HK-2 (cell line): Measurements from ENCODE around the gene PROZ.

Experiments used
- DNase-seq: peaks from one replicate; pipeline ENCODE4 v3.0.0-alpha.2; 2018; ENCODE audit not compliant: unreplicated experiment

PROZ gene

DNA sequence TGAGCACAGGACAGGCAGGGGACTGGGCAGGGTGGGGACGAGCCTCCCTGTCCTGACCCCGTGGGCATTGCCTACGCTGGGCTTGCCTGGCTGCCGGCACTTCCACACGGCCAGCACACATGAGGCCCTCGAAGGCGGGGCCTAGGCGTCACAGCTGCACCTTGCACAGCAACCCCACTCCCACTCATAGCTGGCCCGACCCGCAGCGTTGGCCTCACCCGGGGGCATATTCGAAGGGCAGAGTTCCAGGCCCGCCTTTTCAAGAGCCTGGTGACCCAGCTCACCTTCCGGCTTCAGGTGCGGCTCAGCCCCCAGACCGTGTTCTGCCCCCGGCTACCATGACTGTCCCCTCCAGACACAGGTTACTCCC lies 16.9 kb upstream of the PROZ start:
- no peak for DNase-seq

DNA sequence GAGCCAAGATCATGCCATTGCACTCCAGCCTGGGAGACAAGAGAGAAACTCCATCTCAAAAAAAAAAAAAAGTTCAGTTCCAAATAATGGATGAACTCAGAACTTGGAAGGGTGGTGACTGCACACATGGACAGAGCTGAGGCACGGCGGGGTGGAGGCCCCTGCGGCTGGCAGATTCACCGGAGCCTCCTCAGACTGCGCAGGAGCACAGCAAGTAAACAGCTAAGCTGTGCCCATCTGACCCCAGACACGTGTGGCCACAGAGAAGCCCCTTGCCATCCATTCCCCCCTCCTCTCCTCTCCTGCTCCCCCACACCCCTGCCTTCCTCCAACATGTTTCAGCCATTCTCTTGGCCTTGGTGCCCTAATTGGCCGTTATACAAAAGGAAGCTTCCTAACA lies 15.6 kb upstream of the PROZ start:
- no peak for DNase-seq

DNA sequence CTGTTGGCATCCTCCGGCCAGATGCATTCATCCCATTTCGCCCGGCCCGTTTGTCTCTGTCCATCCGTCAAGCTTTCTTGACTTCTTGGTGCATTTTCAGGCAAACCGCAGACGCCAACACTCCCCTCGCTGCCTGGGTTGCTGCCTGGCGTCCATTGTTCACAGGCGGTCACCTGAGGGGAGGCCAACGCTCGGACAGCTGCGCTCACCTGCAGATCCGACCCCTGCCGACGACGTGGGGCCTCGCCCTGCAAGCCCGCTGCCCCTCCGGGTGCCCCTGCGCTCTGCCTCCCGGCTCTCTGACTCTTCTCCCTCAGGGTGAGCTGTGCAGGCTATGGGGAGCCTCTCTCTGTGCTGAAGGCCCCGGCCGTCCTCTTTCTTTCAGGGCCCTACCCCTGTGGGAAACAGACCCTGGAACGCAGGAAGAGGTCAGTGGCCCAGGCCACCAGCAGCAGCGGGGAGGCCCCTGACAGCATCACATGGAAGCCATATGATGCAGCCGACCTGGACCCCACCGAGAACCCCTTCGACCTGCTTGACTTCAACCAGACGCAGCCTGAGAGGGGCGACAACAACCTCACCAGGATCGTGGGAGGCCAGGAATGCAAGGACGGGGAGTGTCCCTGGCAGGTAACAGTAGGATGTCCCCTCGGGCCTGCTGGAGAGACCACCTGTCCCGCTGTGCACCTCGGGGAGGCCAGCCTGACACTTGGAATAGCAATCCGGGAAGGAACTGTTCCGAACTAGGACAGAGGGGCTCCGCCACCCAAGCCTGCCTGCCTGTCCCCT lies 14.8 kb upstream of the PROZ start:
- DNase-seq: no peak

DNA sequence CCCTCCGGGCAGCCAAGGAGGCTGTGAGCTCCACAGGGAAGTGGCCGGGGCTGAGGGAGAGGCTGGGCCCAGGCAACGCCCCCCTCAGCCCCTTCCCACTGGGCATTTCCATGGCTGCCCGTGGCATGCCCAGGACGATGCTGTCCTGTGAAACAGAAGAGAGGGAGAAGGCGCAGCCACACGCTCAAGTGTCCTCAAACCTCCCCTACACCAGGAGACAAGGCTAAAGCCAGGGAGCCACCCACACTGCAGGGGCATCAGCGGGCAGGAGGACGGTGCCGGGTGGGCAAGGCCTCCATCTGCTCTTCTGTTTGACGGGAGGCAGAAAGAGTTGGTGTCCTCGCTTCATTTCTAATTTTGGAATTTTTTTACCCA lies 14.2 kb upstream of the PROZ start:
- no peak for DNase-seq

DNA sequence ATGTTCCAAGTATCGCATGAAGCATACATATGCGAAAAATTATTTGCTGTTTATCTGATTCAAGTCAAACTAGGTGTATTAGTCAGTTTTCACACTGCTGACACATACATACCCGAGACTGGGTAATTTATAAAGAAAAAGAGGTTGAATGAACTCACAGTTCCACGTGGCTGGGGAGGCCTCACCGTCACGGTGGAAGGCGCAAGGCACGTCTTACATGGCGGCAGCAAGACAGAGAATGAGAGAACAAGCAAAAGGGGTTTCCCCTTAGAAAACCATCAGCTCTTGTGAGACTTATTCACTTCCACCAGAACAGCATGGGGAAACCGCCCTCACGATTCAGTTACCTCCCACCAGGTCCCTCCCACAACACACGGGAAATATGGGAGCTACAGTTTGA lies 13.0 kb upstream of the PROZ start:
- DNase-seq: no peak

DNA sequence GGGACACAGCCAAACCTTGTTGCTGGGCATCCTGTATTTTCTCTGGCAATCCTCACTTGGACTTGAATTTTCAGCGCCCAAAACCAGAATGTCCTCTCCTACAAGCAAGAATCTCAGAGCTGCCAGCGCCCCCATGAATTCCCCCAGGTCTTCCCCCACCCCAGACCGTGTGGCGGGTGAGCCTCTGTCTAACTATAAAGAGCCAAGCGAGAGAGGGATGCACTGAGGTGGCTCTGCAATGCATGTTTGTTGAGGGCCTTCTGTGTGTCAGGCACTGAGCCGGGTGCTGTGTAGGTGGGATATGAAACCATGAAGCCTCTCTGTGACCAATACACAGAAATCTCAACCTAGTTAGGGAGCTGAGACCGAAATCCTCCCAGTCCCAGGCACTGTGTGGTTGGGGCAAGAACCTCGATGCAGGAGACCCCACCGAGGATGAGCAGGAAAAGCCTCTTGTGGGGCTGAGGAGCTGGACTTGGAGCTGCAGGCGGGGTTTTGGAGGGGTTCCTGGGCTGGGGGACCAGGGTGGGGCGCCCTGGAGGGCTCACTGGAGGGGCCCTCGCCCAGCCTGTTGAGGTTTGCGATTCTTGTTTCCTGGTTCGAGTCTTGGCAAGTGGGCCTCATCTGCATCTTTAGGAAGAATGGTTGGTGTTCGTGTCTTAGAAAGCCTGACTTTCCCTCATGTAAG lies 12.4 kb upstream of the PROZ start:
- no peak for DNase-seq

DNA sequence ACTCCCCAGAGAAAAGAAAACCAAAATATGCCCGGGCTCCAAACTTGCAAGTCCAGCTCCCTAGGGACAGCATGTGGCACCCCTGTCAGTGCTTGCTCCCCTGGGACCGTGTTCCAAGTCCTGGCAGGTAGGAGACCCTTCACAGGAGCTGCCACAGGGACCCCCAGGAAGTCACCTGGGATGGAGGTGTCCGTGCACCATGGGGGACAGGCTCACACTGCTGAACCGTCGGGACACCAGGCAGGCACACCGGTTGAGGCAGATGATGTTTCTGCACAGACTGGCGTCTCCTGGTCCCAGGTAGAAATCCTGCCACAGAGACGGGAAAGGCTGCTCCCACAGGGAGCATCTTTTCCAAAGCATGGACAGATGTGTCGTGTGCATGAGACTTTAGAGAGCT lies 11.7 kb upstream of the PROZ start:
- DNase-seq: no peak

DNA sequence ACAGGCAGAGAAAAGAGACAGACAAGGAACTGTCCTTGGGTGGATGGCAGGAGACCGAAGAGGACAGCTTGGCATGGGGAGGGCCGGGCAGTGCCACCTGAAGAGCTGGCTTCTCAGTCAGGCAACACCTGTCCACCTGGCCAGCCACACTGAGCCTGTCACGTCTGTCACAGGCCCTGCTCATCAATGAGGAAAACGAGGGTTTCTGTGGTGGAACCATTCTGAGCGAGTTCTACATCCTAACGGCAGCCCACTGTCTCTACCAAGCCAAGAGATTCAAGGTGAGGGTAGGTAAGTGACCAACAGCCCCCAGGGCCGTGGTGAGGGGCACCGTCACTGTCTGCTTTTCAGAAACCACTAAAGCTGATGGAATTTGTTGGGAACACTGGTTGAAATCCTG lies 11.2 kb upstream of the PROZ start:
- no peak for DNase-seq

DNA sequence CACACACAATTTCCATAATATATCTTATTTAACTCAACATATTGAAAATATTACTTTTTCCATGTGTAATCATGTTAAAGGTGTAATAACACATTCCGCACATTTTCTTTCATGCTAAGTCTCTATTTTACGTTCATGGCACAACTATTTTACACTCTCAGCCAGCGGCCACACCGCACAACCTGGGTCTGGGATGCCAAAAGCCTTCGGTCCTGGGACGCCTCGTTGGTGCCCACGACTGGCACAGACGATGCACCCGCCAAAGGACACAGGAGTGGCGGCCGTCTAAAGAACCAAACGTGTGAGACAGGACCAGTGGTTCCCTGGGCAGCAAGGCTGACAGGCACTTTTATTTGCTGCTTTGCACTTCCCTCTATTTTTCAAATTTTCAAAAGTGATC lies 10.0 kb upstream of the PROZ start:
- no peak for DNase-seq

DNA sequence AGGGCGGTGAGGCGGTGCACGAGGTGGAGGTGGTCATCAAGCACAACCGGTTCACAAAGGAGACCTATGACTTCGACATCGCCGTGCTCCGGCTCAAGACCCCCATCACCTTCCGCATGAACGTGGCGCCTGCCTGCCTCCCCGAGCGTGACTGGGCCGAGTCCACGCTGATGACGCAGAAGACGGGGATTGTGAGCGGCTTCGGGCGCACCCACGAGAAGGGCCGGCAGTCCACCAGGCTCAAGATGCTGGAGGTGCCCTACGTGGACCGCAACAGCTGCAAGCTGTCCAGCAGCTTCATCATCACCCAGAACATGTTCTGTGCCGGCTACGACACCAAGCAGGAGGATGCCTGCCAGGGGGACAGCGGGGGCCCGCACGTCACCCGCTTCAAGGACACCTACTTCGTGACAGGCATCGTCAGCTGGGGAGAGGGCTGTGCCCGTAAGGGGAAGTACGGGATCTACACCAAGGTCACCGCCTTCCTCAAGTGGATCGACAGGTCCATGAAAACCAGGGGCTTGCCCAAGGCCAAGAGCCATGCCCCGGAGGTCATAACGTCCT lies 9.4 kb upstream of the PROZ start:
- no peak for DNase-seq

DNA sequence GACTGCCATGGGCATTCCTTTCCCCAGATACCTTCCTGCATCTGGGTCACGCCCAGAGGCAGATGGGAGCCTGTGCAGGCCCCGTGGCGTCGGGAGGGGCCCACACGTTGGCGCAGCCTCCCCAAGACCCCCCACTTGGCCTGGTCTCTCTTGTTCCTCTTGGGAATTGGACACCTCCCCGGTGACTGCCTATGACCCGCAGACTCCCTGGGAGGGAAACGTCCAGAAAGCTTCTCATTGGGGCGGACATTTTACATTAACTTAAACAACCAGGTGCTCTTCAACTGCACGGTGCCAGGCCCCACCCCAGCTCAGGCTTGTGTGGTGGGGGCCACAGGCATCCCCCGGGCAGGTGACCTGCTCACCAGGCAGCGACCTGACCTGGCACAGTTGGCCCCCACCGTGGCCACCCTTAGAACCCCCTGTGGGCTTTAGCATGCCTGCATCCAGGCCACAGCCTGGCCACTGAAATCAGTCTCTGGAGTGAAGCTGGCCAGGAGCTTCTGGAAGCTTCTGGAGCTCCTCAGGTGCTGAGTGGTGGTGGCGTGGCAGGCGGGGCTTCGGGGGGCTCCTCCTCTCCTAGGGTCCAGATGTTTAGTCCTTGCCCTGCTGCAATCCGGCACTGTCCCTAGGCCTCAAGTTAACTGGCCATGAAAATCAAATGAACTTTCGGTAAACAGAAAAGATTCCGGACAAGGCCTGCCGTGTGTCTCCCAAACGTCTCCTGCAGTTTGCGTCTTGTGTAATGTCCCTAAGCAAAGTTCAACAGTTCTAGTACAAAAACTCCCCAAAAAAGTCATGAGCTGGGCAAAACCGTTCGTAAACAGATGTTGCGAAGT lies 8.5 kb upstream of the PROZ start:
- DNase-seq: no peak

DNA sequence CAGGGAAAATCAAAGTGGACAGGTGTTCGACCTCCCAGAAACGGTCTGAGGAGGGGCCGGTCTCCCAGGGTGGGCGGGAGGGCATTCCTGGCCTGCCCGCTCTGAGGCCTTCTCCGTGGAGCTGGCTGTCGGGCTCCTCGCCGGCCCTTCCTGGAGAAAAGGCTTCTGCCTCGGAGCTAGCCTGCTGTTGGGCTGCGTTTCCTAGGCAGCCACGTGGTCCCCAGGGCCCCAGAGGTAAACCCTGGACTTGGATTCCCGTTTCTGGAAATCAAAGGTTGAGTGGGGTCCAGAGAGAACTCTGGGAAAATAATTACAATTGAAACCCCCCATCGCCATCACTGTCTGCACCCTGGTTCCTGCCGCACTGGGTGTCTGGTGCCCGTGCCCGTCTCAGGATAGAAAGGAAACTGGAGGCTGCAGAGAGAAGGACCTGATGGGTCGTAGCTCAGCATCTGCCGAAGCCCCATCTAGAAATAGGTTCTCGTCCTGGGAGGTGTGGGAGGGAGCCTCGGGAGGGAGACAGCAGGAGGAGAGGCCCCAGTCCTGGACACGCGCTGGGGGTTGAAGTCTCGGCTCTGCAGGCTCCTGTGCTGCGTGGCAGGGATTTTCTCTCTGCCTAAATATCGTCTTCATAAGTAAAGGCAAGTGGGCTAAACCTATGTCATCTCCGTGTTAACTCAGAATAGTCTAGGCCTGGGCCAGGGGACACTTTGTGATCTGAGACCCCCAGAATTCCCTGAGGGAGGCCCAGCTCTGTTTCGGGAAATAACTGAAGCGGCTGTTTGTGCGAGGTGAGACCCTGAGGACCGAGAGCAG lies 7.7 kb upstream of the PROZ start:
- DNase-seq: no peak

DNA sequence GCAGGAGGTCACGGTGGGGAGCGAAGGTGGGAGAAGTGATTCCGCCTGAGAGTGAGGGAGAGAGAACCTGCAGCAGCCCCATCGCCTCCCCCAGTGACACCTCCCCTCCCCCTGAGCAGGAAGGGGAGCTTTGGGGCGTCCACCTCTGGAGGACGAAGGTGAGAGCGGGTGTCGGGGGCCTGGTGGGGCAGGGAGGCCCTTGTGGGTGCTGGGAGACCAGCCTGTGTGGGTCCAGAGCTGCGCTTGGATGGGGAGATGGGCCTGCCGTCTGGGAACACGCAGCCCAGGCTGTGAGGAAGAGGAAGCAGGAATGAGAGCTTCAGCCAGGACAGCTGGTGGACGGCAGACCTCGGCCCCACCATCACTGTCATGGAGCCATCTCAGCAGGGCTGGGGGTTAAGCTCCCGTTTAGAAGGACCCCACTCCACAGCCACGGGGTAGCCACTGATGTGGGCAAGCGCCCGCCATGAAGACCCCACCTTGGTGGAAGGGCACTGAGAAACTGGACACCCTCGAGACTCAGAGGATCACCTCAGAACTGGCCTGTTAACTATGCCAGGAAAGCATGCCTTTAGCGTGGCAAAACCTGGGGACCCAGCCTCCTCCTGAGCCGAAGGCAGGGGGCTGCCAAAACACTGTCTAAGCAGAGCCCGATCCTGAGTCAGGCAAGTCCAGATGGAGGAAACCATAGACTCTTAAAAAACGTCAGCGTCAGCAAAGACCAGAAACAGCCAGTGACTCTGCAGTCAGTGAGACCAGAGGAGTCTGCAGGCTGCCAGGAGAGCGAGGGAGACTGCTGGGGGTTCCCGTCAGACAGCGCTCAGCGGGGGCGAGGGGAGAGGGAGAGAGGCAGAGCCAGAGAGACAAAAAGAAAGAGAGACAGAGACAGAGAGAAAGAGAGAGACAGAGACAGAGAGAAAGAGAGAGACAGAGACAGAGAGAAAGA lies 6.4 kb upstream of the PROZ start:
- no peak for DNase-seq

DNA sequence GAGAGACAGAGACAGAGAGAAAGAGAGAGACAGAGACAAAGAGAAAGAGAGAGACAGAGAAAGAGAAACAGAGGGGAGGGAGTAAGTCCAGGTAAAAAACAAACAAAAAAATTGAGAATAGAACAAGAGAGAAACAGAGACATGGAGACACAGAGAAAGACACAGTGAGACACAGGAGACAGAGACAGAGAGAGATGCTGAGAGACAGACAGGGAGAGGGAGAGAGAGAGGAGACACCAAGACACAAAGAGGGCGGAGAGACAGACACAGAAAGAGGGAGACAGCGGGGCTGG lies 5.8 kb upstream of the PROZ start:
- DNase-seq: no peak

DNA sequence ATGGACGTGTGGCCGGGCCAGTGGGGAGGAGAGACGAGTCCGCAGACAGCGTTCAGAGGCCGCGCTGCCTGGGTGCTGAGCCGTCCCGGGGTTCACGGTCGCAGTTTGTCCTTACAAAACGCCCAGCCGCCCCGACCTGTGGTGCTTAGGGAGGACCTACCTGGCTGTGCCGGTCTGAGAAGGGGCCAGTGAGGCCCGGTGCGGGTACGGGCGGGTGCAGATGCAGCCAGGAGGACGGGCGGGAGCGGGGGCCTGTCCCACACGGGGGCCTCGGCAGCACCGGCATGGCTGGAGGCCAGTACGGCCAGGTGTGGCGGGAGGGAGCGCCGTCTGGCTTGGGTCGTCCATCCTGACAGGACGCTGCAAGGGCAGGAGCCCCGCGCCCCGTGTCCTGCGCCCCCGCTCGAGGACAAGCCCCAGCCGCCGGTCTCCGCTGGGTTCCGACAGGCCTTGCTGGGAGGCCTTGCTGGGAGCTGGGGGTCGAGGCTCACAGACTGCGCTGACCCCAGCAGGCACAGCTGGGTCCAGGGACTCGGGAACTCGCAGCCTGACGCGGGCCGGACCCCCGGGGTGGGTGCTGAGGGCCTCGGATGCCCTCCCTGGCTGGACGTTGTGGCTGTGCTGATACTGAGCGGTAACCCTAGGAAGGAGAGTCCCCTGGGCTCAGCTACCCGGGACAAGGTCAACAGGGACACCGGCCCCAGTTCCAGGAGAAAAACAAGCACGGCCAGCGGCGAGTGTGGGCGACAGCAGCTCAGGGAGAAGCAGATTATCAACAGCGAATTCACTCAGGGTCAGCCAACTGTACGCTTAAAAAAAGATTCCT lies 5.3 kb upstream of the PROZ start:
- DNase-seq: peak; percentile 54

DNA sequence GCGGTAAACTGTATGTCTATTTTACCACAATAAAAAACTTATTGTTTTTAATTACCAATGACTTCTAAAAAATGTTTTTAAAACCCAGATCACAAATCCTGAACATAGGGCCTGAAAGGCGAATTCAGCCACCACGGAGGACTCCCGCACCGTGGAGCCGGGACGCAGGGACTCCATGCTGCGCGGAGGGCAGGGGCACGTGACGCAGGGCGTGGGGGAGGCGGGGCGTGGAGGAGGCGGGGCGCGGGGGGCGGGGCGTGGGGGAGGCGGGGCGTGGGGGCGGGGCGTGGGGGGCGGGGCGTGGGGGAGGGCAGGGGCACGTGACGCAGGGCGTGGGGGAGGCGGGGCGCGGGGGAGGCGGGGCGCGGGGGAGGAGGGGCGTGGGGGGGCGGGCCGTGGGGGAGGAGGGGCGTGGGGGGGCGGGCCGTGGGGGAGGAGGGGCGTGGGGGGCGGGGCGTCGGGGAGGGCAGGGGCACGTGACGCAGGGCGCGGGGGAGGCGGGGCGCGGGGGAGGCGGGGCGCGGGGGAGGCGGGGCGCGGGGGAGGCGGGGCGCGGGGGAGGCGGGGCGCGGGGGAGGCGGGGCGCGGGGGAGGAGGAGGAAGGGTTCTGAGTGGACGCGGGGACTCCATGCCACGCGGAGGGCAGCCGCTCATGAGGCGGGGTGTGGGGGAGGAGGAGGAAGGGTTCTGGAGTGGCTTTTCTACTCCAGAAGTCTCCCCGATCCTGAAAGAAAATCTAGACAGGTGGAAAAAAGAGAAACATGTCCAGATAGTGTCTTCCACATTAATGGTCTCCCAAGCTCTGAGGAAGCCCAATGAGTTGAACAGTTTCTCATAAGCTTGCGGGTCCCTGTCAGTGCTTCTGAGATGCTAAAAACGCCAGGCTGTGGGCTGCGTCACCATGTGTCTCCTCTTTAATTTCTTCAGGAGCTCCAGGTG lies 4.4 kb upstream of the PROZ start:
- peak; percentile 59 for DNase-seq

DNA sequence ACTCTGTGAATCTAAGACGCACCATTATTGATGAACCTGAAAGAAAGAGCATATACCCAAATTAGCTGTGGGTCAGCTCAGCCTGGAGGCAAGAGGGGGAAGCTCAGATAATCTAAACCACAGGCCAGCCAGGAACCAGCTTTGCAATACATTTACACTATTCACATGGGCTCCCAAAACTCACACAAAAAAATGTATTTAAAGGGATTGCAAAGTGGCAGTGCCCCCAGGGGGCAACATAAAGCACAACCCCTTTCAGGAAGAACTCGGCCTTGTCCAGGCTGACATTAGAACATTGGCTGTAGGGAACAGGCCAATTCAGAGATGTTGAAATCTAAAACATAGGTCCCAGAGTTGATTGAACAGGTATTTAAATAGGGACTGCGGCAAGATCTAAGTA lies 3.2 kb upstream of the PROZ start:
- DNase-seq: no peak

DNA sequence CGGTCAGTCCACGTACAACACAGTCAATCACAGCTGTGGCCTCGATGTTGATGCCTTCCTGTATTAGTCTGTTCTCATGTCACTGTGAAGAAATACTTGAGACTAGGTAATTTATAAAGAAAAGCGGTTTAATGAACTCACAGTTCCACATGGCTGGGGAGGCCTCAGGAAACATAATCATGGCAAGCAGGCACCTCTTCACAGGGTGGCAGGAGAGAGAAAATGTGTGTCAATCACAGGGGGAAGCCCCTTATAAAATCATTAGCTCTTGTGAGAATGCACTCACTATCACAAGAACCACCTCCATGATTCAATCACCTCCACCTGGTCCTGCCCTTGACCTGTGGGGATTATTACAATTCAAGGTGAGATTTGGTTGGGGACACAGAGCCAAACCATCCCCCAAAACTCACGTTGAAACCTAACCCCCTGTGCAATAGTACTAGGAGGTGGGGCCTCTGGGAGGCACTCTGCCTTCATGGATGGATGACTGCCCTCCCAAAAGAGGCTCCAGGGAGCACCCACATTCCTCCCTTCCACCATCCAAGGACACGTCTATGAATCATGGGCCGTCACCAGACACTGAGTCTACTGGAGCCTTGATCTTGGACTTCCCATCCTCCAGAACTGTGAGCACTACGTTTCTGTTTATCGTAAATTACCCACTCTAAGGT lies 2.3 kb upstream of the PROZ start:
- DNase-seq: peak; percentile 16
